Measurements from ENCODE around the gene IGSF9B. TPM values are rescaled to one million over a fixed set of nuclear protein-coding genes. Genes with fewer than 3 reads are reported as not detected.
A peak's percentile ranks its signal among the peaks of the same experiment; 100 is the strongest.

The IGSF9B gene
- total RNA-seq, 2 experiments from 2014 or later: 96.3 to 118 TPM

- DNase-seq (peak; percentile 40), ATAC-seq (no peak)
- H3K27ac Mint-ChIP-seq: peak overlapping the region; percentile 88
- POLR2A ChIA-PET: interaction anchor here (0.9 kb wide), 1 partner anchor 13 kb away, joined by 3 read pairs; no protein-coding TSS in a partner anchor
- CTCF ChIA-PET: interaction anchor here (2.0 kb wide), 1 partner anchor 25 kb away, joined by 9 read pairs; no protein-coding TSS in a partner anchor
- peaks cover 2% of the 10 kb centered on the region for H3K27me3 Mint-ChIP-seq (ENCODE audit: low read depth)
- no peaks in the 10 kb centered on the region for H3K9me3 Mint-ChIP-seq (ENCODE audit: insufficient read depth)
- H3K4me1 Mint-ChIP-seq (ENCODE audit: low read depth): peaks cover 79% of the 10 kb centered on the region
- H3K4me3 Mint-ChIP-seq: peak overlapping the region; percentile 89
- H3K36me3 Mint-ChIP-seq (ENCODE audit: low read depth): peaks cover 25% of the 10 kb centered on the region
Observed at GRCh38 chr11:133952199-133953190, 4.3 kb downstream of the IGSF9B start.

GRCh38 chr11:133951327-133952198, 5.2 kb downstream of the IGSF9B start:
- Mint-ChIP-seq H3K9me3 (ENCODE audit: insufficient read depth) (no peaks in the 10 kb centered on the region), H3K4me3 (no peak overlapping the region), H3K36me3 (ENCODE audit: low read depth) (peaks cover 25% of the 10 kb centered on the region), H3K27ac (no peak overlapping the region), H3K4me1 (ENCODE audit: low read depth) (peaks cover 83% of the 10 kb centered on the region), H3K27me3 (ENCODE audit: low read depth) (peaks cover 2% of the 10 kb centered on the region)
- ATAC-seq (no peak), DNase-seq (no peak)
- ChIA-PET POLR2A (no interaction called here), CTCF (interaction anchor here (2.0 kb wide), 1 partner anchor 24 kb away, joined by 9 read pairs; no protein-coding TSS in a partner anchor)

GRCh38 chr11:133950874-133951326, 5.9 kb downstream of the IGSF9B start:
- CTCF ChIA-PET: no interaction called here

GRCh38 chr11:133950421-133950820, 6.3 kb downstream of the IGSF9B start:
- Mint-ChIP-seq H3K4me1 (ENCODE audit: low read depth) (peaks cover 94% of the 10 kb centered on the region), H3K36me3 (ENCODE audit: low read depth) (peaks cover 27% of the 10 kb centered on the region), H3K27ac (peak overlapping the region; percentile 96), H3K27me3 (ENCODE audit: low read depth) (peaks cover 2% of the 10 kb centered on the region), H3K4me3 (no peak overlapping the region), H3K9me3 (ENCODE audit: insufficient read depth) (no peaks in the 10 kb centered on the region)
- DNase-seq (no peak), ATAC-seq (no peak)
- ChIA-PET CTCF (interaction anchor here (1.9 to 2.7 kb wide), 2 partner anchors 22 to 95 kb away, joined by 9 to 17 read pairs; no protein-coding TSS in a partner anchor), POLR2A (no interaction called here)

More at GRCh38 chr11:133950874-133951326, 5.9 kb downstream of the IGSF9B start:
- DNase-seq (no peak), ATAC-seq (no peak)
- peaks cover 25% of the 10 kb centered on the region for H3K36me3 Mint-ChIP-seq (ENCODE audit: low read depth)
- no peaks in the 10 kb centered on the region for H3K9me3 Mint-ChIP-seq (ENCODE audit: insufficient read depth)
- peaks cover 89% of the 10 kb centered on the region for H3K4me1 Mint-ChIP-seq (ENCODE audit: low read depth)
- POLR2A ChIA-PET: no interaction called here
- no peak overlapping the region for H3K27ac Mint-ChIP-seq
- peaks cover 2% of the 10 kb centered on the region for H3K27me3 Mint-ChIP-seq (ENCODE audit: low read depth)
- no peak overlapping the region for H3K4me3 Mint-ChIP-seq

GRCh38 chr11:133949129-133949528, 7.6 kb downstream of the IGSF9B start:
- H3K4me3 Mint-ChIP-seq: peak overlapping the region; percentile 82
- H3K9me3 Mint-ChIP-seq (ENCODE audit: insufficient read depth): no peaks in the 10 kb centered on the region
- H3K27ac Mint-ChIP-seq: peak overlapping the region; percentile 96
- no peaks in the 10 kb centered on the region for H3K27me3 Mint-ChIP-seq (ENCODE audit: low read depth)
- ChIA-PET CTCF (interaction anchor here (1.1 to 6.9 kb wide), 8 partner anchors 8 to 190 kb away, joined by 4 to 49 read pairs (median 8); partner anchors contain the start of gene IGSF9B), POLR2A (interaction anchor here (0.8 to 1.6 kb wide), 5 partner anchors 9 to 275 kb away, joined by 3 to 9 read pairs (median 3); partner anchors contain the start of gene VPS26B)
- ATAC-seq (no peak), DNase-seq (no peak)
- peaks cover 96% of the 10 kb centered on the region for H3K4me1 Mint-ChIP-seq (ENCODE audit: low read depth)
- peaks cover 31% of the 10 kb centered on the region for H3K36me3 Mint-ChIP-seq (ENCODE audit: low read depth)

- no peaks in the 10 kb centered on the region for H3K27me3 Mint-ChIP-seq (ENCODE audit: low read depth)
- peaks cover 96% of the 10 kb centered on the region for H3K4me1 Mint-ChIP-seq (ENCODE audit: low read depth)
- POLR2A ChIA-PET: interaction anchor here (0.8 to 1.6 kb wide), 6 partner anchors 10 to 276 kb away, joined by 3 to 9 read pairs (median 4); partner anchors contain the start of gene VPS26B
- no peak for ATAC-seq
- peak overlapping the region; percentile 82 for H3K4me3 Mint-ChIP-seq
- H3K36me3 Mint-ChIP-seq (ENCODE audit: low read depth): peaks cover 34% of the 10 kb centered on the region
- H3K27ac Mint-ChIP-seq: peak overlapping the region; percentile 96
- no peak for DNase-seq
- no peaks in the 10 kb centered on the region for H3K9me3 Mint-ChIP-seq (ENCODE audit: insufficient read depth)
- CTCF ChIA-PET: interaction anchor here (0.9 to 6.9 kb wide), 15 partner anchors 9 to 191 kb away, joined by 3 to 49 read pairs (median 6); partner anchors contain the start of gene IGSF9B
Observed at GRCh38 chr11:133948711-133949110, 8.1 kb downstream of the IGSF9B start.

GRCh38 chr11:133947321-133947756, 9.4 kb downstream of the IGSF9B start:
- POLR2A ChIA-PET: interaction anchor here (1.0 to 1.6 kb wide), 6 partner anchors 8 to 277 kb away, joined by 3 to 9 read pairs (median 6); partner anchors contain the start of gene VPS26B
- DNase-seq: peak; percentile 83
- Mint-ChIP-seq H3K4me3 (peak overlapping the region; percentile 82), H3K36me3 (ENCODE audit: low read depth) (peaks cover 42% of the 10 kb centered on the region), H3K4me1 (ENCODE audit: low read depth) (peaks cover 96% of the 10 kb centered on the region), H3K27me3 (ENCODE audit: low read depth) (no peaks in the 10 kb centered on the region), H3K27ac (peak overlapping the region; percentile 96), H3K9me3 (ENCODE audit: insufficient read depth) (no peaks in the 10 kb centered on the region)
- CTCF ChIA-PET: interaction anchor here (0.9 to 6.9 kb wide), 14 partner anchors 9 to 279 kb away, joined by 3 to 49 read pairs (median 6); partner anchors contain the start of genes IGSF9B and JAM3
- ATAC-seq: peak; percentile 48

GRCh38 chr11:133946541-133947318, 10.0 kb downstream of the IGSF9B start:
- DNase-seq (peak; percentile 67), ATAC-seq (peak; percentile 6)
- H3K36me3 Mint-ChIP-seq (ENCODE audit: low read depth): peaks cover 46% of the 10 kb centered on the region
- peaks cover 96% of the 10 kb centered on the region for H3K4me1 Mint-ChIP-seq (ENCODE audit: low read depth)
- POLR2A ChIA-PET: interaction anchor here (1.0 to 1.2 kb wide), 3 partner anchors 8 to 88 kb away, joined by 3 to 5 read pairs (median 4); no protein-coding TSS in a partner anchor
- H3K27me3 Mint-ChIP-seq (ENCODE audit: low read depth): no peaks in the 10 kb centered on the region
- peak overlapping the region; percentile 82 for H3K4me3 Mint-ChIP-seq
- CTCF ChIA-PET: interaction anchor here (0.9 to 6.9 kb wide), 14 partner anchors 9 to 279 kb away, joined by 3 to 49 read pairs (median 6); partner anchors contain the start of genes IGSF9B and JAM3
- H3K9me3 Mint-ChIP-seq (ENCODE audit: insufficient read depth): no peaks in the 10 kb centered on the region
- peak overlapping the region; percentile 96 for H3K27ac Mint-ChIP-seq

GRCh38 chr11:133946051-133946450, 10.7 kb downstream of the IGSF9B start:
- ChIA-PET CTCF (interaction anchor here (0.9 to 6.9 kb wide), 4 partner anchors 11 to 98 kb away, joined by 3 to 49 read pairs (median 22); partner anchors contain the start of gene IGSF9B), POLR2A (no interaction called here)
- Mint-ChIP-seq H3K4me1 (ENCODE audit: low read depth) (peaks cover 96% of the 10 kb centered on the region), H3K36me3 (ENCODE audit: low read depth) (peaks cover 53% of the 10 kb centered on the region), H3K27me3 (ENCODE audit: low read depth) (no peaks in the 10 kb centered on the region), H3K4me3 (peak overlapping the region; percentile 82), H3K27ac (peak overlapping the region; percentile 96), H3K9me3 (ENCODE audit: insufficient read depth) (no peaks in the 10 kb centered on the region)
- ATAC-seq (no peak), DNase-seq (no peak)

Data from activated CD8-positive, alpha-beta T cell treated with anti-CD3 and anti-CD28 coated beads, Interleukin-2, amount 10 ng/mL, durations not matched to agents 7 days and 5 days (primary cell).